HepG2 (cell line): ENCODE measurements around the gene PNKP. TPM values are rescaled to one million over a fixed set of nuclear protein-coding genes. Genes with fewer than 3 reads are reported as not detected.

Source experiments
- ATAC-seq: fragments of 200-7000 bp; cut with Tn5 transposase; 3 replicates; pipeline ENCODE4 v1.9.1; 2020; ENCODE audit warnings: mild to moderate bottlenecking, moderate library complexity
- BruUV-seq: library from RNA; stranded (reverse); fragments of 400-500 nt; replicated peaks from 2 replicates; lab custom pipeline; 2021; lab: Mats Ljungman, UMichigan
- CTCF ChIA-PET: fragments of 300-600 bp; formaldehyde crosslinking; extraction: SDS; loops from one replicate; lab custom pipeline; 2021; ENCODE audit warnings: low total read pairs, inconsistent platforms, low intra/inter-chr PET ratio; lab: Yijun Ruan, JAX
- POLR2A ChIA-PET: fragments of 350-600 bp; sonication (Branson Sonifier 250); formaldehyde crosslinking; loops from one replicate; lab custom pipeline; 2020; ENCODE audit warnings: antibody characterized with exemption, inconsistent platforms; lab: Yijun Ruan, JAX
- DNase-seq: peaks from one replicate; pipeline ENCODE4 v3.0.0-alpha.2; 2015; ENCODE audit warnings: low spot score
- FAIRE-seq: peaks from 3 replicates; lab custom pipeline; 2011; peaks lifted over from hg19 to GRCh38; lab: Jason Lieb, UNC
- H2AFZ ChIP-seq: one replicate; pipeline ENCODE4 v1.6.1; 2011; ENCODE audit warnings: low read length, inconsistent platforms
- H3K27ac ChIP-seq: fragments of 300-600 bp; 3 replicates; pipeline ENCODE4 v1.8.0; 2011; ENCODE audit warnings: mixed run types, mild to moderate bottlenecking, mixed read lengths, low read length, inconsistent platforms; ENCODE audit not compliant: insufficient read depth; ENCODE audit errors: extremely low read length
- H3K27me3 ChIP-seq, 2 experiments: fragments of 200-600 bp in 1 of 2; 2 replicates in 1 of 2; 3 replicates in 1 of 2; pipeline versions ENCODE4 v1.6.0 to v1.8.0; 2011; ENCODE audit warnings: low read length in 2 of 2, mild to moderate bottlenecking in 2 of 2, moderate library complexity in 2 of 2, inconsistent platforms in 1 of 2; ENCODE audit not compliant: insufficient read depth in 2 of 2, control insufficient read depth in 1 of 2
- H3K36me3 ChIP-seq, 2 experiments: fragments of 200-600 bp in 1 of 2; replicated peaks in 1 of 2; 2 replicates in 1 of 2; 3 replicates in 1 of 2; pipeline versions ENCODE4 v1.5.1 to v1.8.0; 2011; ENCODE audit warnings: low read length in 2 of 2, inconsistent platforms in 1 of 2; ENCODE audit not compliant: insufficient read depth in 2 of 2, control insufficient read depth in 1 of 2
- H3K4me1 ChIP-seq: 2 replicates; pipeline ENCODE4 v1.5.1; 2012; ENCODE audit warnings: low read length, inconsistent platforms; ENCODE audit not compliant: insufficient read depth
- H3K4me2 ChIP-seq: 2 replicates; pipeline ENCODE4 v1.6.0; 2011; ENCODE audit warnings: low read depth, low read length, inconsistent platforms
- H3K4me3 ChIP-seq, 3 experiments: fragments of 200-600 bp in 1 of 3; sonication (generic), shearing (Covaris generic) in 1 of 3; replicated peaks in 1 of 3; 2 replicates each; pipeline ENCODE4 v1.5.1; 2011 to 2016; ENCODE audit warnings: low read length in 3 of 3, inconsistent platforms in 2 of 3, low read depth in 2 of 3, mild to moderate bottlenecking in 2 of 3, control low read depth in 1 of 3, mixed read lengths in 1 of 3; ENCODE audit not compliant: insufficient read depth in 1 of 3
- H3K79me2 ChIP-seq: one replicate; pipeline ENCODE4 v1.6.1; 2011; ENCODE audit warnings: low read length, inconsistent platforms; ENCODE audit not compliant: insufficient read depth
- H3K9ac ChIP-seq: 2 replicates; pipeline ENCODE4 v1.6.0; 2011; ENCODE audit warnings: mild to moderate bottlenecking, low read depth, low read length, inconsistent platforms; ENCODE audit not compliant: insufficient read depth
- H3K9me3 ChIP-seq: 2 replicates; pipeline ENCODE4 v1.5.1; 2012; ENCODE audit warnings: mild to moderate bottlenecking, low read length
- H4K20me1 ChIP-seq: 2 replicates; pipeline ENCODE4 v1.6.0; 2011; ENCODE audit warnings: inconsistent platforms, mild to moderate bottlenecking, low read length, moderate library complexity; ENCODE audit not compliant: insufficient read depth
- NFAT5 ChIP-seq: sonication (generic); formaldehyde crosslinking; IDR thresholded peaks from 2 replicates; pipeline ENCODE4 v1.4.0; 2020; ENCODE audit warnings: missing genetic modification reagents
- ZNF143 ChIP-seq: sonication (generic); formaldehyde crosslinking; IDR thresholded peaks from 2 replicates; pipeline ENCODE4 v1.4.0; 2020; ENCODE audit warnings: missing genetic modification reagents
- WGBS: methylation state at CpG from one replicate; pipeline ENCODE4 v1.1.6; 2017; ENCODE audit warnings: low lambda C conversion rate; 5-methylcytosine and 5-hydroxymethylcytosine counted together
- in situ Hi-C: cut with HindIII; loops from 2 replicates; pipeline ENCODE4 v1.10.0; 2017; ENCODE audit warnings: low pct_unique_long_range_greater_than_20kb; ENCODE audit not compliant: extremely low pct_ligation_motif_present
- intact Hi-C: fragments of 100-400 bp; cut with micrococcal nuclease; formaldehyde crosslinking; loops from one replicate; pipeline ENCODE4 v1.10.0; 2022; ENCODE audit not compliant: unreplicated experiment
- polyA plus RNA-seq, 8 experiments: library from polyadenylated mRNA; depleted of rRNA in 3 of 8; stranded (reverse) in 7 of 8; unstranded in 1 of 8; fragments of >200 nt; fragmentation: Illumina TruSeq in 4 of 8; extraction: Trizol in 4 of 8; gene quantifications; 2 replicates each; pipeline versions ENCODE4 v1.2.1 to v1.2.3, GENCODE V29; 2011 to 2016; ENCODE audit warnings: low read depth in 4 of 8, missing spikeins in 1 of 8, mixed read lengths in 1 of 8; ENCODE audit not compliant: insufficient read depth in 1 of 8
- total RNA-seq, 5 experiments: library from RNA; depleted of rRNA; stranded (reverse); fragments of >200 nt; fragmentation: Illumina TruSeq; extraction: Trizol; gene quantifications; 2 replicates each; pipeline ENCODE4 v1.2.3, GENCODE V29; 2016; ENCODE audit warnings: low read depth in 1 of 5

The PNKP gene
- total and polyA plus RNA-seq, 2 of the 13 experiments (the other 11 are each of a cell fraction or from before 2014, with no cell fraction given) = 12.7 to 27.1 TPM

- no peak for FAIRE-seq
- ATAC-seq = no peak
- Histone ChIP-seq H3K9ac (no peak overlapping the region), H3K27ac (no peak overlapping the region), H3K36me3 (peaks cover 22 to 64% of the 10 kb centered on the region in 2 experiments), H3K79me2 (no peaks in the 10 kb centered on the region), H4K20me1 (no peaks in the 10 kb centered on the region)
- POLR2A ChIA-PET = no interaction called here
- no peak for DNase-seq
- 96% methylated on average over 17 of the region's 20 CpGs for WGBS
- intact Hi-C loops = no loop called here
- in situ Hi-C loops = no loop called here
- TF ChIP-seq ZNF143 (peak; percentile 70), NFAT5 (CRISPR knock-in tag) (no peak)
- TF ChIP-seq, all 625 proteins: peak for 1
- H3K4me1 ChIP-seq = no peaks in the 10 kb centered on the region
- CTCF ChIA-PET = no interaction called here
- H3K9me3 ChIP-seq = no peaks in the 10 kb centered on the region
- no peak overlapping the region for H3K4me3 ChIP-seq
- no peak overlapping the region for H2AFZ ChIP-seq
- no TSS peak for BruUV-seq
- no peak overlapping the region for H3K4me2 ChIP-seq
- H3K27me3 ChIP-seq = no peaks in the 10 kb centered on the region
Measured at GRCh38 chr19:49836176-49837008, 31.0 kb downstream of the PNKP start.
